Ramos (cell line): Measurements from ENCODE around the gene CDH15.

Experiments used
- in situ Hi-C: fragments of 300-500 bp; cut with MboI; formaldehyde crosslinking; loops from one replicate; pipeline ENCODE4 v1.14.3; 2022; ENCODE audit warnings: low sequenced_read_pairs; ENCODE audit not compliant: unreplicated experiment

Gene CDH15

GRCh38 chr16:89171216-89172170 lies at the start of gene CDH15:
CDH15 (plus strand) TSS chr16:89171748; CDS start chr16:89171832, 84 bp downstream.
- in situ Hi-C loops, result no loop called here

- in situ Hi-C loops, result loop anchor here (25.0 kb wide), 1 partner anchor 160 kb away; no protein-coding TSS in a partner anchor
Measured at GRCh38 chr16:89122322-89122851, 49.2 kb upstream of the CDH15 start.

- in situ Hi-C loops, result loop anchor here (25.0 kb wide), 1 partner anchor 161 kb away; no protein-coding TSS in a partner anchor
Measured at GRCh38 chr16:89123001-89123830, 48.3 kb upstream of the CDH15 start.

GRCh38 chr16:89123831-89124100 lies 47.8 kb upstream of the CDH15 start:
- in situ Hi-C loops, result loop anchor here (25.0 kb wide), 1 partner anchor 161 kb away; no protein-coding TSS in a partner anchor

GRCh38 chr16:89129378-89129777 lies 42.2 kb upstream of the CDH15 start:
- in situ Hi-C loops, result no loop called here

GRCh38 chr16:89130448-89130847 lies 41.1 kb upstream of the CDH15 start:
- in situ Hi-C loops, result no loop called here

- in situ Hi-C loops, result no loop called here
Measured at GRCh38 chr16:89131783-89132182, 39.8 kb upstream of the CDH15 start.

GRCh38 chr16:89132194-89133005 lies 39.1 kb upstream of the CDH15 start:
- in situ Hi-C loops, result no loop called here

GRCh38 chr16:89133457-89134127 lies 38.0 kb upstream of the CDH15 start:
- in situ Hi-C loops, result no loop called here

GRCh38 chr16:89134269-89134668 lies 37.3 kb upstream of the CDH15 start:
- in situ Hi-C loops, result no loop called here

GRCh38 chr16:89135166-89135565 lies 36.4 kb upstream of the CDH15 start:
- in situ Hi-C loops, result no loop called here

- in situ Hi-C loops, result no loop called here
Measured at GRCh38 chr16:89135971-89136765, 35.4 kb upstream of the CDH15 start.

GRCh38 chr16:89136931-89137330 lies 34.6 kb upstream of the CDH15 start:
- in situ Hi-C loops, result no loop called here

- in situ Hi-C loops, result no loop called here
Measured at GRCh38 chr16:89137666-89138512, 33.7 kb upstream of the CDH15 start.

- in situ Hi-C loops, result no loop called here
Measured at GRCh38 chr16:89138513-89138795, 33.1 kb upstream of the CDH15 start.

GRCh38 chr16:89138843-89139520 lies 32.6 kb upstream of the CDH15 start:
- in situ Hi-C loops, result no loop called here

GRCh38 chr16:89139907-89140361 lies 31.6 kb upstream of the CDH15 start:
- in situ Hi-C loops, result no loop called here
